OCI-LY1 (cell line): ENCODE data around the gene FXYD6.

Source experiments
- EZH2 ChIP-seq: fragments of 200-600 bp; sonication (generic), shearing (Covaris generic); IDR thresholded peaks from 2 replicates; pipeline ENCODE4 v1.8.0; 2017; ENCODE audit warnings: borderline replicate concordance, mixed run types, mild to moderate bottlenecking, antibody characterized with exemption, low read length, moderate library complexity, mixed read lengths
- TF ChIP-seq, protein P1 (sequence below): fragments of 200-600 bp; sonication (generic), shearing (Covaris generic); IDR thresholded peaks from 2 replicates; pipeline ENCODE4 v1.5.1; 2017; ENCODE audit warnings: mild to moderate bottlenecking, antibody characterized with exemption, low read length, moderate library complexity, mixed read lengths

DNA sequence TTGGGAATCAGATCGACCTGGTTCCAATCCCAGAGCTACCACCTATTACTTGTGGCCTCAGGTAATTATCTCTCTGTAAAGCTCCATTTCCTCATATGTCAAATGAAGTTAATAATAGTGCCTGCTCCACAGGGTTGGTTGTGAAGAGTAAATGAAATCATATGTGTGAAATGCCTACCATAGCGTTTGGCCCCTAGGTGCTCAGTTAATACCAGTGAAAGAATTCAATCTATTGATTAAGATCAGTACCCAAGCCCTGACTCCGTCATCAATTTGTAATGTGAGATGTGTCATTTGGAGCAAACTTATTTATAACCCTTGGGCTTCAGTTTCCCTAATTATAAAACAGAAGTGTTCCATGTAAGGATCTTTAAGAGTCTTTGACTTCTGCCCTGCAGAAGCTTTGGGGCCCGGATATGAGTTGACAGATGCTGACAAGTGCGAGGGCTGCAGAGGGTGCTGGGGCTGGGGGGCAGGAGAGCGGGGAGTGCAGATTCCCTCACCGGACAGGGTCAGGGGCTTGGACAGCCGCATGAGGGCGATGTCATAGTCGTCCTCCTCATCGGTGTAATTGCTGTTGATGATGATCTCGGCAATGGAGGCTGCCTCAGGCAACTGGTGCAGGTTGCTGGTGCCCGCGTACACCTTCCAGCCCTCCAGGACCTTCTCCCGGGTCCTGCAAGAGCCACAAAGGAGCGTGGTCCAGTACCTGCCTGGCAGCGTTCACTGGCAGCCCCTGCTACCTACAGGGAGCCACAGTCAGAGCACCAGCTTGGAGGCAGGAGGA, 31.8 kb upstream of the FXYD6 start:
- TF ChIP-seq, protein P1, sequence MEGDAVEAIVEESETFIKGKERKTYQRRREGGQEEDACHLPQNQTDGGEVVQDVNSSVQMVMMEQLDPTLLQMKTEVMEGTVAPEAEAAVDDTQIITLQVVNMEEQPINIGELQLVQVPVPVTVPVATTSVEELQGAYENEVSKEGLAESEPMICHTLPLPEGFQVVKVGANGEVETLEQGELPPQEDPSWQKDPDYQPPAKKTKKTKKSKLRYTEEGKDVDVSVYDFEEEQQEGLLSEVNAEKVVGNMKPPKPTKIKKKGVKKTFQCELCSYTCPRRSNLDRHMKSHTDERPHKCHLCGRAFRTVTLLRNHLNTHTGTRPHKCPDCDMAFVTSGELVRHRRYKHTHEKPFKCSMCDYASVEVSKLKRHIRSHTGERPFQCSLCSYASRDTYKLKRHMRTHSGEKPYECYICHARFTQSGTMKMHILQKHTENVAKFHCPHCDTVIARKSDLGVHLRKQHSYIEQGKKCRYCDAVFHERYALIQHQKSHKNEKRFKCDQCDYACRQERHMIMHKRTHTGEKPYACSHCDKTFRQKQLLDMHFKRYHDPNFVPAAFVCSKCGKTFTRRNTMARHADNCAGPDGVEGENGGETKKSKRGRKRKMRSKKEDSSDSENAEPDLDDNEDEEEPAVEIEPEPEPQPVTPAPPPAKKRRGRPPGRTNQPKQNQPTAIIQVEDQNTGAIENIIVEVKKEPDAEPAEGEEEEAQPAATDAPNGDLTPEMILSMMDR, result no peak
- no peak for TF ChIP-seq EZH2
